ENCODE measurements around the gene ARID1A. TPM values are rescaled to one million over a fixed set of nuclear protein-coding genes. Genes with fewer than 3 reads are reported as not detected.

The ARID1A gene
- total and polyA plus RNA-seq, 2 of the 4 experiments (the other 2 are of a cell fraction): 14.0 to 40.7 TPM

DNA sequence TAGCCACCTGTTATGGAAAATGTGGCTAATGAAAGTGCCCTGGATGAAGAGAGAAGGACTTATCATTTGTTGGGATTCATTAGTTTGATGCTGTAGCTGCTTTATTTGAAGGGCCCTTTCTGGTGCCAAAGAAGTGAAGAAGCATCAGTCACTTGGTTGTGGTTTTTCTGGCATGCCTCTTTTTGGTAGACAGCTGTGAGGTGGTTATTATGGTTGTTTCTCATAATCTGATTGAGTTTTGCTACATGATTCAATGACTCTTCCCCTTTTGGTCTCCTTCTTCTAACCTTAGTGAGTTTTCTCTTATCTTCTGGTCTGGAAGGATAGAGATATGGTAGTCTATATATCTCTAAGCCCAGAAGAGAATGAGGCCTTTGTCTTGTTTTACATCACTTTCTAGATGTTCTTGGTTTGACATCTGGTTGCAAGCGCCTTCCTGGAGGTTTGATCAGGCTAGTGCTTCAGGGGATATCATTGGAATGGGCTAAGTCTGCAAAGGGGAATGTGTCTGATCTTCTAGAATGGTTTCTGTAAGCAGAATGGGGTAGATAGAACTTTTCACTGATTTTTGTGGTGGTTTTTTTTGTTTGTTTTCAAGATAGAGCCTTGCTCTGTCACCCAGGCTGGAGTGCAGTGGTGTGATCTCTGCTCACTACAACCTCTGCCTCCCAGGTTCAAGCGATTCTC lies 26.0 kb downstream of the ARID1A start:
- ATAC-seq (ENCODE audit: low read depth) (no peak), DNase-seq (no peak)
- WGBS, 2 experiments (ENCODE audit: extremely low coverage in 2 of 2, insufficient read length in 1 of 2): no CpG with 5 or more reads among the region's 2 CpGs
- H3K18ac ChIP-seq (ENCODE audit: low read depth, low read length): no peak overlapping the region
- no peaks in the 10 kb centered on the region for H3K9me3 ChIP-seq (ENCODE audit: control insufficient read depth, insufficient read depth, low read length)
- ChIA-PET CTCF (no interaction called here), POLR2A (ENCODE audit: unreplicated experiment) (no interaction called here)
- H4K5ac ChIP-seq (ENCODE audit: low read depth, low read length): no peak overlapping the region
- H2BK20ac ChIP-seq (ENCODE audit: low read depth, low read length): no peak overlapping the region
- H3K4me3 ChIP-seq (ENCODE audit: insufficient read depth, low read depth, low read length): no peak overlapping the region
- H2BK5ac ChIP-seq (ENCODE audit: low read depth, low read length, poor library complexity, severe bottlenecking): no peak overlapping the region
- in situ Hi-C loops (cut with MboI; ENCODE audit: low sequenced_read_pairs) (no loop called here), dilution Hi-C loops (cut with HindIII; ENCODE audit: low sequenced_read_pairs, unreplicated experiment) (no loop called here), intact Hi-C loops (cut with micrococcal nuclease) (loop anchor here (2.0 kb wide), 1 partner anchor 21 kb away; no protein-coding TSS in a partner anchor)
- H3K36me3 ChIP-seq (ENCODE audit: control insufficient read depth, insufficient read depth, low read length): no peaks in the 10 kb centered on the region
- no peak overlapping the region for H3K27ac ChIP-seq (ENCODE audit: insufficient read depth, low read length)
- peaks cover 98% of the 10 kb centered on the region for H4K20me1 ChIP-seq (ENCODE audit: insufficient read depth, low read length)
- no peak overlapping the region for H2AFZ ChIP-seq (replicated peaks; ENCODE audit: low read length, poor library complexity)
- no peak overlapping the region for H2AK9ac ChIP-seq (replicated peaks; ENCODE audit: low read depth, low read length, poor library complexity)
- no peak overlapping the region for H2AK5ac ChIP-seq (ENCODE audit: low read depth, low read length)
- no TSS peak for BruUV-seq (replicated peaks)
- H3K4ac ChIP-seq (ENCODE audit: low read depth, low read length): no peak overlapping the region
- no peak overlapping the region for H2BK120ac ChIP-seq (ENCODE audit: low read depth, low read length)
- no peak overlapping the region for H3K14ac ChIP-seq (replicated peaks; ENCODE audit: low read depth, low read length)
- TF ChIP-seq, protein P1, sequence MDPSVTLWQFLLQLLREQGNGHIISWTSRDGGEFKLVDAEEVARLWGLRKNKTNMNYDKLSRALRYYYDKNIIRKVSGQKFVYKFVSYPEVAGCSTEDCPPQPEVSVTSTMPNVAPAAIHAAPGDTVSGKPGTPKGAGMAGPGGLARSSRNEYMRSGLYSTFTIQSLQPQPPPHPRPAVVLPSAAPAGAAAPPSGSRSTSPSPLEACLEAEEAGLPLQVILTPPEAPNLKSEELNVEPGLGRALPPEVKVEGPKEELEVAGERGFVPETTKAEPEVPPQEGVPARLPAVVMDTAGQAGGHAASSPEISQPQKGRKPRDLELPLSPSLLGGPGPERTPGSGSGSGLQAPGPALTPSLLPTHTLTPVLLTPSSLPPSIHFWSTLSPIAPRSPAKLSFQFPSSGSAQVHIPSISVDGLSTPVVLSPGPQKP (IDR thresholded peaks at IDR 0.05; ENCODE audit: borderline replicate concordance, low read depth, low read length): no peak
- TF ChIP-seq, protein P2, sequence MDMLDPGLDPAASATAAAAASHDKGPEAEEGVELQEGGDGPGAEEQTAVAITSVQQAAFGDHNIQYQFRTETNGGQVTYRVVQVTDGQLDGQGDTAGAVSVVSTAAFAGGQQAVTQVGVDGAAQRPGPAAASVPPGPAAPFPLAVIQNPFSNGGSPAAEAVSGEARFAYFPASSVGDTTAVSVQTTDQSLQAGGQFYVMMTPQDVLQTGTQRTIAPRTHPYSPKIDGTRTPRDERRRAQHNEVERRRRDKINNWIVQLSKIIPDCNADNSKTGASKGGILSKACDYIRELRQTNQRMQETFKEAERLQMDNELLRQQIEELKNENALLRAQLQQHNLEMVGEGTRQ (IDR thresholded peaks at IDR 0.05; ENCODE audit: low read depth, low read length): no peak
- TF ChIP-seq BHLHE40 (IDR thresholded peaks at IDR 0.05; ENCODE audit: low read depth, low read length) (no peak), RFX5 (IDR thresholded peaks at IDR 0.05; ENCODE audit: low read depth, low read length) (no peak), POLR2A (IDR thresholded peaks at IDR 0.05; ENCODE audit: low read depth, low read length) (no peak), MAZ (IDR thresholded peaks at IDR 0.05; ENCODE audit: borderline replicate concordance, low read depth, low read length) (no peak), NFE2L2 (IDR thresholded peaks at IDR 0.05; ENCODE audit: low read depth, low read length) (no peak), RCOR1 (IDR thresholded peaks at IDR 0.05; ENCODE audit: insufficient replicate concordance, low read length) (no peak), CHD1 (IDR thresholded peaks at IDR 0.05; ENCODE audit: low read depth, low read length) (no peak), MXI1 (IDR thresholded peaks at IDR 0.05; ENCODE audit: borderline replicate concordance, low read depth, low read length) (no peak), FOS (IDR thresholded peaks at IDR 0.05; ENCODE audit: low read depth, low read length) (no peak), MAFK (IDR thresholded peaks at IDR 0.05; ENCODE audit: low read depth, low read length) (no peak), SMC3 (IDR thresholded peaks at IDR 0.05; ENCODE audit: low read depth, low read length) (no peak), RAD21 (IDR thresholded peaks at IDR 0.05; ENCODE audit: low read length) (no peak), CEBPB (IDR thresholded peaks at IDR 0.05; ENCODE audit: low read depth, low read length) (no peak)
- TF ChIP-seq, protein P3, sequence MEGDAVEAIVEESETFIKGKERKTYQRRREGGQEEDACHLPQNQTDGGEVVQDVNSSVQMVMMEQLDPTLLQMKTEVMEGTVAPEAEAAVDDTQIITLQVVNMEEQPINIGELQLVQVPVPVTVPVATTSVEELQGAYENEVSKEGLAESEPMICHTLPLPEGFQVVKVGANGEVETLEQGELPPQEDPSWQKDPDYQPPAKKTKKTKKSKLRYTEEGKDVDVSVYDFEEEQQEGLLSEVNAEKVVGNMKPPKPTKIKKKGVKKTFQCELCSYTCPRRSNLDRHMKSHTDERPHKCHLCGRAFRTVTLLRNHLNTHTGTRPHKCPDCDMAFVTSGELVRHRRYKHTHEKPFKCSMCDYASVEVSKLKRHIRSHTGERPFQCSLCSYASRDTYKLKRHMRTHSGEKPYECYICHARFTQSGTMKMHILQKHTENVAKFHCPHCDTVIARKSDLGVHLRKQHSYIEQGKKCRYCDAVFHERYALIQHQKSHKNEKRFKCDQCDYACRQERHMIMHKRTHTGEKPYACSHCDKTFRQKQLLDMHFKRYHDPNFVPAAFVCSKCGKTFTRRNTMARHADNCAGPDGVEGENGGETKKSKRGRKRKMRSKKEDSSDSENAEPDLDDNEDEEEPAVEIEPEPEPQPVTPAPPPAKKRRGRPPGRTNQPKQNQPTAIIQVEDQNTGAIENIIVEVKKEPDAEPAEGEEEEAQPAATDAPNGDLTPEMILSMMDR (conservative IDR thresholded peaks at IDR 0.05; ENCODE audit: low read depth, low read length): no peak
- peaks cover 28% of the 10 kb centered on the region for H3K4me1 ChIP-seq (ENCODE audit: control insufficient read depth, insufficient read depth, low read length)
- no peak overlapping the region for H4K91ac ChIP-seq (ENCODE audit: insufficient read depth, low read depth, low read length)
- H3K79me1 ChIP-seq (ENCODE audit: low read depth in 1 of 2, low read length in 2 of 2): peaks cover 0 to 95% of the 10 kb centered on the region in 2 experiments; a peak in 2 of 4 replicates
- H3K9ac ChIP-seq (ENCODE audit: low read depth, low read length): no peak overlapping the region
- no peak overlapping the region for H4K8ac ChIP-seq (ENCODE audit: low read depth in 2 of 2, low read length in 2 of 2)
- H2BK15ac ChIP-seq (ENCODE audit: low read depth, low read length): no peak overlapping the region
- H3K56ac ChIP-seq (ENCODE audit: extremely low read depth, insufficient read depth, low read length): no peak overlapping the region
- H3K23ac ChIP-seq (ENCODE audit: low read depth, low read length): peak overlapping the region; percentile 19; the same call in 1 of the 2 replicates
- H3K9me1 ChIP-seq (ENCODE audit: insufficient read depth, low read length): peaks cover 24% of the 10 kb centered on the region
- no peaks in the 10 kb centered on the region for H3K27me3 ChIP-seq (ENCODE audit: control insufficient read depth, insufficient read depth, low read length)
- H3K4me2 ChIP-seq (ENCODE audit: low read depth, low read length): no peak overlapping the region
